Stimulated activated CD4-positive, alpha-beta T cell treated with anti-CD3 and anti-CD28 coated beads, Interleukin-12 subunit alpha, Interleukin-12 subunit beta, amount 100 ng/mL, for 4 hours (primary cell): Measurements from ENCODE around the gene ARL6IP1.
"Not testable (repeated sequence)": the region's sequence is repeated elsewhere in the genome, so short reads cannot be mapped to it uniquely, and the experiment has no call there.

Experiments
- DNase-seq: peaks from one replicate; pipeline ENCODE4 v3.0.0-alpha.2; 2020

ARL6IP1 gene

DNA sequence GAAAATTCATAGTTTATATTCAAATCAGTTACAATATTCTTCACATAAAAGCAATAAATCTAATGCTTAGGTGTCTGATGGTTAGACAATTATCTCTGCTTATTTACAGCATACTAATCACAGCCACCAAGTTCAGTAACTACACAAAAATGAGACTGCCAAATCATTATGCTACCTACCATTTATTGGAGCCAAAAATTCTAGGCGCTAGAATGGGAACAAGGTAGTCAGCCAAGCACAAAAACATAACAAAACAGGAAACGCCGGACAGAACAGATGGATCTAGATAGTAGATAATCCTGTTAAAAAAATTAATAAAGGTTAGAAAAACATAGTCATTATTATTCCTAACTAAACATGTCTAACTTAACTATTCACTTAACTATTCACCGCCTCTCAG is 3.6 kb downstream of the ARL6IP1 start:
- DNase-seq, result no peak

DNA sequence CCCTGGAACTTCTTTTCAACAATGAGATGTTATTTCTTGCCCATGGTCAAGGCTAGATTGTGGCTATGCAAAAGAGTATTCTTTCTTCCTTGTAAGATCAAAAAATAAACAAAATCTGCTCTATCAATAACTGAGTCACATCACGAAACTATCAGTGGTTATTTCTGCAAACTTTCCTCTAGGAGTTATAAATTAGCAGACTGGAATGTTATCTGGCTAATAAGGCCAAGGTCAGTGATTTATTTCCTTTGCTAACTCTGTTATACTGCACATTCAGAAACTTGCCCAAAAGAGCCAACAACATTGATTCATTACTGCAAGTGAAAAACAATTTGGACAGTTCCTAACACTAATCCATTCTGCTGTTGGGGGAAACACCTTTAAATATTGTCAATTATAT is 5.0 kb downstream of the ARL6IP1 start:
- DNase-seq, result no peak

DNA sequence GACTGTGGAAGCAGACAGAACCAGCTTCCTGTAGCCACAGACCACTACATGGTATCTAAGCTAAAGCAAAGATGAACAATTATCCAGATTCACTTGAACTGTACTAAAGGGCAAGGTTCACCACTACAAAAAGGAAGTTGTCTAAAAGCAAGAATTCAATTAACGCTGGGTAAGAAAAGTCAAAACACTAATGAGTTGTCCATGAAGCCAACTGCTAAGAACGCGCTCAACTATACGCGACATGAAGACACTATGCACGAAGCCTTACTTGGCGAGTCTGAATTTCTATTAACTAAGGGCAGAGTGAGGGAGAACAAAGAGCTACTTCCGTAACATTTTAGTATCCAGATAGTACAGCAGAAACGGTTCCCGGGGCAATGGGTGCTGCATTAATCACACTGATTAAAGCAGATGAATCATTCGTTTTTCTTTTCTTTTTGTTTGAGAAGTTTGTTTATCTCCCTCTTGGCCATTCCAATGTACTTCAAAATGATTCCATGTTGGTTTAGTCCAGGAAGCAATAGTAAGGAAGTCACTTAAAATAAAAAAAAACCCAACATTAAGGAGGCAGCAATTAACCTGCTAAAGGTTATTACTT is 8.4 kb downstream of the ARL6IP1 start:
- DNase-seq, result no peak

DNA sequence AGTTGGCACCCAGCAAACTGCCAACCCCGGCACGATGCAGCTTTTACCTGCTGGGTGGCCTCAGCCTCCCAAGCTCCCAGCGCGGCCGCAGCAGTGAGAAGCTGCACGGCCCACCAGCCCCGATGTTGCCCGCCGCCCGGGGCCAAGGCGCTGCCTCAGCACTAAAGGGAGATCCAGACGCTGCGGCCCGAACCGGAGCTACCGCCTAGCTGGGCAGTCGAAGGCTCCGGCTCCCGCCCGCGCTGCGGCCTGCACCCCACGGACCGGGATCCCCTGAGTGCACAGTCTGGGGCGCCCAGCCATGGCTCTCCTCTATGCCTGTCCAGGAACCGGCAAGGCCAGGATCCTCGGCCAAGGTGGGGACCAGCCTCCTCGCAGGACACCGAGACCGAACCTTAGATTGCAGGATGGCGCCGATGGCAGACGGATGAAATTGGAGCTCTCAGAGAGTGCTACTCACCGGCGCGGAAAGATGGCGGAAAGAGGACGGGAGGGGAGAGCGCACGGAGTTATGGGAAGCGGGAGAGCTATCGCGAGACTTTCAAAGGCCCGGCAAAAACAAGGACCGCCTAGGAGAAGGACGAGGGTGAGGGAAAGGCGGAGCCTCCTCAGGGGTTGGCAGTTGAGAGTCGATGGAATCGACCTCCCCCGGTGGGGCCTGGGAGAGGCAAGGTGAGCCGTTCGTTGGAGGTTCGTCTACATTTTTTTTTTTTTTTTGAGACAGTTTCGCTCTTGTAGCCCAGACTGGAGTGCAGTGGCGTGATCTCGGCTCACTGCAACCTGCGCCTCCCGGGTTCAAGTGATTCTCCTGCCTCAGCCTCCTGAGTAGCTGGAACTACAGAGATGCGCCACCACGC is 11.3 kb downstream of the ARL6IP1 start, which contains the start of gene RPS15A:
TSS of gene RPS15A (minus strand) at position 485 of the 857 bp plus-strand sequence. CDS start 1,221 bp downstream, outside the sequence.
- peak; percentile 82 for DNase-seq

DNA sequence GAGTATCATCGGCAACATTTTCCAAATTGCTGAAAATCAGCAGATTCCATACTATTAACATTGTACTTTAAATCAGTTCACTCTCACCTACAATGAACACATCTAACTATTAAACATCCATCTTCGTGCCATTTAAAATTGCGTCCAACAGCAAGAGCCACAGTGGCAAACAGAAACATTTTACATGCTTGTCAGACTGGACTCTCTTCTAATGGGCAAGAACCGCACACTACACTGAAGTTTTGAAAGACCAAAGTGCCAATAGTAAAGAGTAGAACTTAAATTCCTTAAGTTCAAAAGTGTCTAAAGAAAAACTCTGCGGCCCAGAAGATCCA is 11.9 kb downstream of the ARL6IP1 start:
- no peak for DNase-seq

DNA sequence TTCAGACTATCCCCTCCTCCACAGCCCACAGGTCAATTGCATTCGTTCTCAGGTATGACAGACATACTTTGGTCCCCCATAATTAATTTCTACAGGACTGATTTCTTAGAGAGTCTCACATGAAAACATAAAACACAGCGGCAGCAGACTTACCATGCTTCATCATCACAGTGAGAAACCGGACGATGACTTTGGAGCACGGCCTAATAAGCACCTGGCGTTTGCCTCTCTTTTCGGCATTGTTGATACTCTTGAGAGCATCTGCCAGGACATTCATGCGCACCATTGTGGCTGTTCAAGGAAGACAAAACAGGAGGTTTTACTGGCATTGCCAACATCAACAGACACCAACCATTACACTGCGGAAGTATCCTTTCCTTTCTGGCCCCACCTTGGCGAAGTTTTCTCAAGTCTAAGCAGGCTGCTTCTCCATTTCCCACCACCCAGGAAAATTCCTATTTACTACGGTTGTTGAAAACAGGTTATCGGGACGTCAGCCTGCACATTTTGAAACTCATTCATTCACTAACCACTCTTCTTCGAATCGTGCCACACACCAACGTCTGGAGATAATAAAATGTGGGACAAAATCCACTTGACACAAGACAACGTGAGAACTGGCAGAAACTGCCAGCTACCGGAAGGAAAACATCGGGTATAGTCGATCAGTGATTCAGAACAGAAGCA is 12.4 kb downstream of the ARL6IP1 start:
- DNase-seq, result no peak

DNA sequence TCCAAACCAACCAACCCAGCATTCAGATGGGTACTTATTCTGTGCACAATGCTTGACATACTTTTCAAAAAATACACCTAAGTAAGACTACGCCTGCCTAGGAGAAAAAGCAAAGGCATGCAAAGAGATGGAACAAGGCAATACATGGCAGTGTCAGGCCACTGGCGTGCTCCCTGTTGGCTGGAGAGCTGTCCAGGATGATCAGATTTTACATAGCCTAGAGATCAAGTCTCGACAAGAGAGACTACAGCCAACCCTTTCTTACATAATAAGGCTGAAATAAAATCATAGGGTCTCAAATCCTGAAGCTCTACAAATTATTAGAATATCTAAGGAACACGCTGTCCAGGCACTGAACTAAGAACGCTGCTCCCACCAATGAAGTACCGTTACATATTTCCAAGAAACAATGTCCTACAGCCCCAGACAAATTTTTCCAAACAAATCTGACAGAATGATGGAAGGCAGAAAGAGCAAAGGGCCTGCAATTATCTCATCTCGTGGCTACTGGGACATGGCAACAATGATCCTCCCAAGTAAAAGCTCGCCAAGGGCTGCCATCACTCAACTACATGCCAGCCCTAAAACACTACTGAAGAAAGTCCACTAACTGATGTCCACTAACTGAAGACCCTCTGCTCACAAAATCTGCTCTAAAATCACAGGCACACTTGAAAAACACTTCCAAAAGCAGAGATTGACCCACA is 16.3 kb downstream of the ARL6IP1 start:
- DNase-seq, result no peak

DNA sequence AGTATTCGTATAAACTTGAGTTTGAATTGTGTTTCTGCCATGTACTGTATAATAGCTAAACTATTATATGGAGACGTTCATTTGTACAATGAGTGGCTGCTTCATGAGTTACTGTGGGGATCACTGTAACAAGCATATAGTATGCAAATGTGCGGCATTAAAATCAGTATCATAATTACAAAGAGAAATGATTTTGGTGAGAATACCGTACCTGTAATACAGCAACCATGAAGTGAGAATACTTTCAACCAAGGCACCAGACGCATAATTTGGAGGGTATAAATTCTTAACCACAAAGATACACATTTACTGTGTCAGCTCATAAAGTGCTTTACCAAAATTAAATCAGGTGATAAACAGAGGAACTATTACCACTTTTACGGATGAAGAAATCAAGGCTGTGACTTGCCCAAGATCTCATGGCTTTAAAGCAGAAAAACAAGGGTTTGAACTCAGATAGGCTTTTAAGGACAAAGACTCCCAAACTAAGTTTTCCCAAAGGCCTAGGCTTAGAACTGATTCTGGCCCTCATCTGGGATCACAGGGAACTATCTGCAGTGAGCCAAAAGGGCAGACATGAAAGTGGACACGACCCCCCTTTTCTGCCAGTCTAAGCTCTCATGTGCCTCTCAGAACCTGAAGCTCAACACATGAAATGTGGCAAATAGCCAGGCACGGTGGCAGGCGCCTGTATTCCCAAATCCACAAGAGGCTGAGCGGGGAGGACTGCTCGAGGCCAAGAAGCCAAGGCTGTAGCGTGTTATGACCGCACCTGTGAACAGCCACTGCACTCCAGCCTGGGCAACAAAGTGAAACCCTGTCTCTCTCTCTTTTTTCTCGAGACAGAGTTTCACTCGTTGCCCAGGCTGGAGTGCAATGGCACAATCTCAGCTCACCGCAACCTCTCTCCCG is 17.7 kb downstream of the ARL6IP1 start:
- no peak for DNase-seq

DNA sequence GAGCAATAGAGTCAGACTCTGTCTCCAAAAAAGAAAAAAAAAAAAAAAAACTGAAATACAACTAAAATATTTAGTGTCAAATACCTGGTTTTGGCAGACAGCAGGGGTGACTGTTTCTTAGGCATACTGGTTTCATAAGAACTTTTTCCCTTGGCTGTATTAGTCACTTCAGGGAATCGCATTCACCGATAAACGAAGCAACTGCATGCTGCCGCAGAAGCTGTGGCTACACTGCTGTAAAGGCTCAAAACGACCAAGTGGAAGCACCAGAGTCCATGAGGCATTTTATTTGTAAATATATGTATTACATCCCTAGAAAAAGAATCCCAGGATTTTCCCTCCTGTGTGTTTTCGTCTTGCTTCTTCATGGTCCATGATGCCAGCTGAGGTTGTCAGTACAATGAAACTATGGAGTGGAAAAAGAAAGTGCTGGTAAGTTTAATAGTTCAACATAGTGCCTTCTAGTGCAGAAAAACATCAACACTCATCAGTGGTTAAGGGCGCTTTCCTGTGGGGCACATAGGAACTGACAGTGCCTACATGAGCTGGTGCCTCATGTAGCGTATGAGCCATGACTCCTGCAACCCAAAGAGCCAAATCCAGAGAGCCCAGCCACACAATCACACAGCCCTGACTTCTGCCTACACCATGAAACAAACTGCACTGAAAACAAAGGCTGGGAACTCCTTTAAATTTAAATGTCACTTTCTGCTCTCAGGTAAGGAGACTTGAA is 18.5 kb downstream of the ARL6IP1 start:
- no peak for DNase-seq

DNA sequence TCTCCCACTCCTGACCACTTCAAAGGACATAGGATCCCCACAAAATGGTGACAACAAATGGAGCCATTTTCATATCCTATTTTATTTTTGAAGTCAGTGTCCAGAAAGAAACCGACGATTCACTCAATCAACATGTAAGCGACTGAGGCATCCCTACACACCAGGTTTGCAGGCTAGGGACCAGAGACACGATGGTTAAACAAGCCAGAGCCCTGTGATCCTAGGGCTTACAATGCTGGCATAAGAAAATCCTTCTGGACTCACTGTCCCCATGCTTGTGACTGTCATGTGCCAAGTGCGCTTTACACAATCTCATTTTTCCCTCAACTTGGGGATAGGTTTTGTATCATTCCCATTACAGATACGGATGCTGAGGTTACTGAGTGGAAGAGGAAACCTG is 20.1 kb downstream of the ARL6IP1 start:
- DNase-seq, result not testable (repeated sequence)

DNA sequence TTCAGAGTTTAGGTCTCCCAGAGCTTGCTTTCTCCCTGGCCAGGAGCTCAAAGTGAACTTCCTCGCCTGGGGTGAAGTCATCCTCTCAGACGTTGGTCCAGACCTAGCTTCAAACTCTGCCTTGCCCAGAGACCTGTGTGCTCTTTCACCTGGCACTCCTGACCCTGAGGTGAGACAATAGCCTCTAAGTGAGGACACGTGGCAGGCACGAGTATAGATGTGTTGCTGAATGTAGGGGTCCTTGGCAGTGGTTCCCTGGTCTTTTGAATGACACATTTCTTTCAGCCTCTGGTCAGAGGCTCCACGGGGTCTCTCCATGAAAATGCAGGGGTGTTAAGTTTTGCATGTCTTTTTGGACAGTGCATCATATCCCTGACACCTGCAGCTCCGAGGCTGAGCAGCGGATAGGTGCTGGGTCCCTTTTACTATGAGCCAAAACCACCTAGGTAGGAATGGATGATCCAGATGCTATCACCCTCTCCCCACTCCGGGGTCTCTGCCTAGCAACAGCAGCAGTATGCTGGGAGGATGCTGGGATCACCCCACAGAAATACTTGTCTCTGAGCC is 20.8 kb downstream of the ARL6IP1 start:
- not testable (repeated sequence) for DNase-seq

DNA sequence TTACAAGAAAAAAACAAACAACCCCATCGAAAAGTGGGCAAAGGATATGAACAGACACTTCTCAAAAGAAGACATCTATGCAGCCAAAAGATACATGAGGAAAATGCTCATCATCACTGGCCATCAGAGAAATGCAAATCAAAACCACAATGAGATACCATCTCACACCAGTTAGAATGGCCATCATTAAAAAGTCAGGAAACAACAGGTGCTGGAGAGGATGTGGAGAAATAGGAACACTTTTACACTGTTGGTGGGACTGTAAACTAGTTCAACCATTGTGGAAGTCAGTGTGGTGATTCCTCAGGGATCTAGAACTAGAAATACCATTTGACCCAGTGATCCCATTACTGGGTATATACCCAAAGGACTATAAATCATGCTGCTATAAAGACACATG is 23.7 kb downstream of the ARL6IP1 start:
- DNase-seq, result not testable (repeated sequence)

DNA sequence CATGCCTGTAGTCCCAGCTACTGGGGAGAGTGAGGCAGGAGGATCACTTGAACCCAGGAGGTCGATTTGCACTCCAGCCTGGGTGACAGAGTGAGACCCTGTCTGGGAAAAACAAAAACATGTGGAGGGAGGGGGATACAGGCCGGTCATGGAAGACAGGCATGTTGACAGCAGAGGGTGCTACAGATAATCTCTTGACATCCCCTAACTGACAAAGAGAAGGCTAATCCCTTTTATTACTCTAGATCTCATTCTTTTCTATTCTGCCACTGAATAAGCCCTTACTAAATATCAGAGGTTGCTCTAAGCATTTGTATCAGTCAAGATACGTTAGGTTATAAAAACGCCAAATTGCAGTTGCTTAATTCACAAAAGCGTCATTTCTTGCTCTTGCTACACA is 25.0 kb downstream of the ARL6IP1 start:
- DNase-seq, result not testable (repeated sequence)

DNA sequence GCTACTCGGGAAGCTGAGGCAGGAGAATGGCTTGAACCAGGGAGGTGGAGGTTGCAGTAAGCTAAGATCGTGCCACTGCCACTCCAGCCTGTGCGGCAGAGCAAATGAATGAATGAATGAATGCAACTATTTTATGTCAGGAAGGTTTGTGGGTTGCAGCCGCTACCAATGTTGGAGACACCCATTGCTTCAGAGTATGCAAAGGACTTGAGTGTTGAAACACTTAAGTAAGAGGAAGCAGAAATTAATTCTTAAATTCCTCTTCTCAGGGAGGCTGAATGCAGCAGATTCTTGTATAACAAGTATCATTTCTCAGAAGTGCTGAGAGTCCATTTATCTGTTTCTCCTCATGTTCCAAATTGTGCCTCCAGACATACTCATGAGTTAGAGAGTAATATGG is 26.7 kb downstream of the ARL6IP1 start:
- DNase-seq, result not testable (repeated sequence)

DNA sequence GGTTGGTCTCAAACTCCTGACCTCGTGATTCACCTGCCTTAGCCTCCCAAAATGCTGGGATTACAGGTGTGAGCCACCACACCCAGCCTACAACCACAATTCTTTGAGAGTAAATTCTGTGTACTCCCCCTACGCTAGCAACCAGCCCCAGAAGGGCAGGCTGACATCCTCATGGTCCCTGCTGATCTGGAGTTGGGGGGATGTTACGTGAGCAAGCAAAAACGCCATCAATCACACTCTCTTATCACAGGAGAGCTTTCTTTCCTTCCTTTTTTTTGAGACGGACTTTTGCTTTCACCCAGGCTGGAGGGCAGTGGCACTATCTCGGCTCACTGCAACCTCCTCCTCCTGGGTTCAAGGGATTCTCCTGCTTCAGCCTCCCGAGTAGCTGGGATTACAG is 29.2 kb downstream of the ARL6IP1 start:
- DNase-seq, result not testable (repeated sequence)

DNA sequence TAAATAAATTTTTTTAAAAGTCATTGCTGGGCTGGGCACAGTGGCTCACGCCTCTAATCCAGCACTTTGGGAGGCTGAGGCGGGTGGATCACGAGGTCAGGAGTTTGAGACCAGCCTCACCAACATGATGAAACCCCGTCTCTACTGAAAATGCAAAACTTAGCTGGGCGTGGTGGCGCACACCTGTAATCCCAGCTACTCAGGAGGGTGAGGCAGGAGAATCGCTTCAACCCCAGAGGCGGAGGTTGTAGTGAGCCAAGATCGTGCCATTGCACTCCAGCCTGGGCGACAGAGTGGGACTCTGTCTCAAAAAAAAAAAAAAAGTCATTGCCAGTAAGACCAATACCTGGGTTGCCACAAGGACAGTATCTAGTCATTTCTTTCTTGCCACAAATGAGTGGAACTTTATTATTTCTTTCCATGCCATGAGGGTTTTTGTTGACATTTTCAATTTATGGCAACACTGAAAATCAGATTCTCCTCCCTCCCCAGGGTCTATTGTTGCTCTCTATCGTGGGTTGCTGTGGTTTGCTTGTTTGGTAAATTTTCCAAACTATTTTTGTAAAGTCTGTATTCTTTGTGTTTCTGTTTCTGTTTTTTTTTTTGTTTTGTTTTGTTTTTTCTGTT is 30.9 kb downstream of the ARL6IP1 start:
- not testable (repeated sequence) for DNase-seq

DNA sequence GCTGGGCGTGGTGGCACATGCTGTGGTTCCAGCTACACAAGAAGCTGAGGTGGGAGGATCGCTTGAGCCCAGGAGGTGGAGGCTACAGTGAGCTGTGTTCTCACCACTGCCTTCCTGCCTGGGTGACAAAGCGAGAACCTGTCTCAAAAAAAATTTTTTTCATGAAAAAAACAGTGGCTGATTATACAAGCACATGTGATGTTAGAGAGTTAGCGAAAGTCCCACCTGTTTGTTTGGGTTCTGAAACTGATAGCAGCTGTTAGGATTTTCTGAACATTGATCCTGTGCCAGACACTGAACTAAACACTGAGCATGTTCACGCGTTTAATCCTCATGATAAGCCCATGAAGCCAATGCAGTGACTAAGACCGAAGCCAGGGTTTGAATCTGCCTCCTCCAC is 34.1 kb downstream of the ARL6IP1 start:
- DNase-seq, result not testable (repeated sequence)

DNA sequence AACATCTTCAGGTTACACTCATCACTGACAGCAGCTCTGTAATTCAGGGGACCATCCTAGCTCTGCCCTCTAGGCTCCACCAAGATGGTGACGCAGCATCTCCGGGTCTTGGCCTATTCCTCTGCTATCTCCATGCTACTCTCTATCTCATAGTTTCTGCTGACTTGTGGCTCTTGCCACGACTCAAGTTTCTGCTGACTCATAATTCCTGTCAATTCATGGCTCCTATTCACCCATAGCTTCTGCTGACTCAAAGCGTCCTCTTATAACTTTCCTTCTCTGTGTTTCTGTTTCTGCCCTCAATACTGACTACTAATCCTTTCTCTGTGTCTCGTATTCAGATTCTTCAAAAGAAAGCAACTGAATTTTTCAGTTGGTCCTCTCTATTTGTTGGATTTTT is 38.6 kb downstream of the ARL6IP1 start:
- DNase-seq, result not testable (repeated sequence)

DNA sequence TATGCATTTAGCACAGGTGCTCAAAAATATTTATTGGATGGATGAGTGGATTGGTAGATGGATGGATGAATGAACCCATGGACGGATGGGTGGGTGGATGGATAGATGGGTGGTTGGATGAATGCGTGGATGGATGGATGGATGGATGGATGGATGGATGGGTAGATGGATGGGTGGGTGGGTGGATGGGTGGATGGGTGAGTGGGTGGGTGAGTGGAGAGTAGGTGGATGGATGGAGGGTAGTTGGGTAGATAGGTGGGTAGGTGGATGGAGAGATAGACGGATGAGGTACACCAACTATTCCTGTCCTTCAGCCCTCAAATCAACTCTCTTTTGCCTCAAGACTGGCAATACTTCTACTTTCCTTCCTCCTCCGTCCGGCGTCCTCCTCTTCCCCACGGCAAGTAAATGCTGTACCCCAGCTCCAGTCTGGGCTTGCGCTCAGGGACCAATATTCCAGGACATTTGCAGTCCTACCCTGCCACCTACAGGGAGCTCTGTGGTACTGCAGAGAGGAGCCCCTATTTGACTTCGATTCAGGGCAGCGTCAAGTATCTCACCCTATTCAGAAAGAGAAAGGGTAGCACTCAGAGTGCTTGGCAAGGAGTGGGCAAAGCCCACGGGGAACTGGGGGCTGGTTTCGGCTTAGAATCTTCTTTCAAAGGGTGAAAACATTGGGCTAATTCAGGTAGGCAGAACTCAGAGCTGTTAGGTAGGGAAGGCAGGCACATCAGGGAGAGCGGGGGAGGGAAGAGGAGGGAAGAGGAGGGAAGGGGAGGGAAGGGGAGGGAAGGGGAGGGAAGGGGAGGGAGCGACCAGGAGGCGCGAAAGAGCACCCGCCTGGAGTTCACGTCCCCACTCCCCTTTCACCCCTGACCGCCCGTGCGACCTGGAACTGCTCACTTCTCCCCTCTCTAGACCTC is 41.5 kb downstream of the ARL6IP1 start:
- DNase-seq, result peak; percentile 15
